CD4-positive, alpha-beta T cell treated with Interleukin-6 at 100 ng/mL for 8 hours (primary cell): Measurements from ENCODE around the gene PGAP1.

Experiments
- DNase-seq: peaks from one replicate; pipeline ENCODE4 v3.0.0-alpha.2; 2020; ENCODE audit warnings: mixed read lengths, low spot score

PGAP1 gene

GRCh38 chr2:196801674-196802261 lies 124.7 kb downstream of the PGAP1 start:
- DNase-seq, result no peak

GRCh38 chr2:196798980-196799379 lies 127.5 kb downstream of the PGAP1 start:
- DNase-seq, result no peak

GRCh38 chr2:196792865-196793264 lies 133.6 kb downstream of the PGAP1 start:
- DNase-seq, result no peak

- DNase-seq, result no peak
Measured at GRCh38 chr2:196783431-196784094, 142.9 kb downstream of the PGAP1 start.
